Activated CD4-positive, alpha-beta T cell treated with anti-CD3 and anti-CD28 coated beads, Interleukin-2, amount 50 U/mL, for 16 hours (primary cell): ENCODE results near the gene UBE2Z.

Source experiments
- DNase-seq: peaks from one replicate; pipeline ENCODE4 v3.0.0-alpha.2; 2020

UBE2Z gene

DNA sequence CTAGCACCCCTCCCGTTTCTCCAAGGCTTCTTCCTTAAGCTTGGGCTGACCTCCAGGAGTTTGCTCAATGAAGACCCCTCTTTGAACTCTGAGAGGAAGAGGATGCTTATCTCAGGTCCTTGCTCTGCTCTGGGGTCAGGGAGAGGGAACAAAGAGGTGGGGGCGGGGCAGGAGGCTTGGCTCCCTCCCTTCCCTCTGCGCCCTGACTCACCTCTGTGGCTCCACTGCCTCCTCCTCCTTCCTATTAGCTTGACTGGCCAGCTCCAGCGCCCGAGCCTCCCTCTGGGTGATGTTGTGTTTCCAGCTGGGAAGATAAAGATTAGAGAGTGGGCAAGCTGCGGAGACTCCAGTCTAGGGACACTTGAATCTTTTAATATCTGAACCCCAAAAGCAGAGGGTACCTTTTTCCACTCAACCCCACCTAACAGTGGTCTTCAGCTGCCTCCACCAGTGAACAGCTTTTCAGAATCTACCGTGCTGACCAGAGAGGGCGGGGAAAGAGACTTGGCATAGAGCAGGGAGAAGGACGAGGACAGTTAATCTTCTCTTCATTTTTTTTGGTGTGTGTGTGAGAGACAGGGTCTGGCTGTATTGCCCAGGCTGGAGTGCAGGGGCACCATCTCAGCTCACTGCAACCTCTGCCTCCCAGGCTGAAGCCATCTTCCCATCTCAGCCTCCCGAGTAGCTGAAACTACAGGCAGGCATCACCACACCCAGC, 53.5 kb downstream of the UBE2Z start:
- no peak for DNase-seq

DNA sequence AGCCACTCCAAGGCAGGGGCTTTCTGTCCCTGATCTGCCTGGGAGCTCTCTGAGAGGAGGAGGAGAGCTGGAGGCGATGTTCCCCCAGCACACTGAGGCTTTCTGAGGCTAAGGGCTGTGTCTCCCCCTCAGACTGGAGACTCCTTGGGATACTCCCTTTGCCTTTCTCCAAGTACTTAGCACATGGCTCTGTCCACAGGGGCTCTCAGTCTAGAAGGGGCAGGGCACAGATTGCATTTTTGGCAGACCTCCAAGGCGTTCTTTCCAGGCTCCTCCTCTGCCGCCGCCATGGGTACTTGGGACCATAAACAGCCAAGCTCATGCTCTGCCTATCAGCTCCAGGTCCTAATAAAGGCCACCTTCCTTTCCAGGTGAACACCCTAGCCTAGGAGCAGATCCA, 62.0 kb downstream of the UBE2Z start:
- no peak for DNase-seq

DNA sequence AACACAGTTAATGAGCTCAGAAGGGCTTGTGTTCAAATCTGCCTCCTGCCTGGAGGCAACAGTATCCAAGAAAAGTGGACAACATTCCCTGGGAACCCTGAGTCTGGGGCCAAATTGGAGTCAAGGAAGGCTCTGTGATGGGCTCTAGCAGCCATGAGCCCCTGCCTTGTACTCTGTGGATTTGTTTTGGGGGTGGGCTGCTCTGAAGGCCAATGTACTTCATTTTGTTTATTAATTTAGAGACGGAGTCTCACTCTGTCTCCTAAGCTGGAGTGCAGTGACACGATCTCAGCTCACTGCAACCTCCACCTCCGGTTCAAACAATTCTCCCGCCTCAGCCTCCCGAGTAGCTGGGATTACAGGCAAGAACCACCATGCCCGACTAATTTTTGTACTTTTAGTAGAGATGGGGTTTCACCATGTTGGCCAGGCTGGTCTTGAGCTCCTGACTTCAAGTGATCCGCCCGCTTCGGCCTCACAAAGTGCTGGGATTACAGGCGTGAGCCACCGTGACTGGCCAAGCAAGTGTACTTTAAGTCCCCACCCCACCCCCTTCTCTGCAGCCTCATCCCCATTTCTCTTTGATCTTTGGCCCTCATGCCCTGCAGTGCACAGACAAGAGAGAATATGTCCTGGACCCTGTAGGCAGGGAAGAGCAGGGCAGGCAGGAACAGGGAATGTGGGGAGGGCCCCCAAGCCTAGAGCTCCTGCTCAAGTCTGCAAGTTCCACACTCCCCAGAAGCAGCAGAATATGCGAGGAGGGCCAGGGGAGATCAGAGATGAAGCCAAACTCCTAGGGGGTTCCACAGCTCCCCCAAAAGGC, 62.9 kb downstream of the UBE2Z start:
- DNase-seq: no peak

DNA sequence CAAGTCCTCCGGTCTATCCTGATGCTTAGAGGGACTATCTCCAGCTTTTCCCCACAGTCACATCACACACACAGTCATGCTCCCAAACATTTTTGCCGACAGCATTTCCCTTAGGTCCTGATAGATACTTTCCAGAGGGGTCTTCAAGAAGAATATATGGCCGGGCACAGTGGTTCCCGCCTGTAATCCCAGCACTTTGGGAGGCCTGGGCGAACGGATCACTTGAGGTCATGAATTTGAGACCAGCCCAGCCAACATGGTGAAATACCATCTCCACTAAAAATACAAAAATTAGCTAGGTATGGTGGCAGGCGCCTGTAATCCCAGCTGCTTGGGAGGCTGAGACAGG, 64.5 kb downstream of the UBE2Z start:
- no peak for DNase-seq

DNA sequence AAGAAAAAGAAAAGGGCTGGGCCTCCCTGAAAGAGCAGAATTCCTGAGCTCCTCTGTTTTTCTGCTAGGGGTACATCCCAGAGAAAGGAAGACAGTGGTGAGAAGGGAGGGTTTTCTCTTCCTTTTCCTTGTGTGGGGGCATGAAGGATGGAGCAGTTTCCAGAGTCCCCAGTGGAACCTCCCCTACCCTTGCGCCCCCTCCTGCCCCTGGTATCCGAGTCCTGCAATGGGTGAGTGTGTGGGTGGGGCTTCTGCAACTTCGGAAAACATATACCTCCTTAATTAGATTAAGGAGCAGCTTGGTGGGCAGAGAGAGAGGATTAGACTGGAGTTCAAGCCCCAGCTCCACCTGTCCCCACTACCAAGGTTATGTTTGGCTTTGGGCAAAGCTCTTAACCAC, 65.6 kb downstream of the UBE2Z start:
- DNase-seq: no peak
